GM12878 (cell line): ENCODE results near the gene SYNM.

ENCODE experiments used
- BHLHE40 ChIP-seq, 2 experiments: fragments of 450-650 bp in 1 of 2; IDR thresholded peaks; 2 replicates each; pipeline ENCODE4 v1.6.1; 2011 to 2017; ENCODE audit warnings: low read depth in 2 of 2, borderline replicate concordance in 1 of 2, improper control_type of control experiment in 1 of 2, low read length in 1 of 2, mild to moderate bottlenecking in 1 of 2
- RCOR1 ChIP-seq: conservative IDR thresholded peaks from 2 replicates; pipeline ENCODE4 v1.6.1; 2012; ENCODE audit warnings: low read depth, low read length, improper control_type of control experiment
- RELA ChIP-seq: fragments of 450-650 bp; IDR thresholded peaks from 2 replicates; pipeline ENCODE4 v1.8.0; 2014; ENCODE audit warnings: borderline replicate concordance; ENCODE audit not compliant: partially characterized antibody

GRCh38 chr15:99110093-99110492 lies 5.2 kb downstream of the SYNM start:
- TF ChIP-seq BHLHE40 (IDR thresholded peaks at IDR 0.05; ENCODE audit: borderline replicate concordance in 1 of 2, low read depth in 2 of 2, low read length in 1 of 2), result no peak
- no peak for TF ChIP-seq RCOR1
- TF ChIP-seq RELA, result no peak
